ENCODE data around the gene VAV2.

DNA sequence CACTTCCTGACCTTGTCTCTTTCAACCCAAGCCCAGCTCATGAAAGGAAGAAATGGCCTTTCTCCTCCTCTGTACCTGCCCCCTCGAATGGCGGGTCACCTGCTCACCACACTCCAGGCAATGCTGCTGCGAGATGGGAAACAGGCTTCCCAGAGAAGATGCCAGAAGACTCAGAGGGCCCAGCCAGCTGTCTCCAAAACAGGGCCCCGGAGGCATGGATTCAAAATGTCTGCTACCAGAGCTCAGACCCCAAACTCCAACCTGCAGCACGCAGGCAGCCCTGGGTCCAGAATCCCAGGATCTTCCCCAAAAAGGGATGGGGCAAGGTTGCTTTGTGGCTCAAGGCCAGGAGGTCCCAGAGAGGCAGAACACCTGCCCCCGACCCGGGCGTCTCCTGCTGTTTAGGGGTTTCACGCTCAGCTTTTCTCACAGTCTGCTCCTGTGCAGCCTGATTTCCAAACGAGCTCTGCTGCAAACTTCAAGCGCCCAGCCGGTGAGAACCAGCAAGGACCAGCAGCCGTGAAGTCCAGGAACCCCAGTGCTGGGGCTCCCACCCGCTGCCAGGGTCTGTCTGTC is 42.5 kb downstream of the VAV2 start:
- no peak for TF ChIP-seq ESRRG (CRISPR knock-in tag; IDR thresholded peaks at IDR 0.05)
- no peak for TF ChIP-seq CSRNP3 (CRISPR knock-in tag; IDR thresholded peaks at IDR 0.05)
- no peak for TF ChIP-seq PPARA (CRISPR knock-in tag; IDR thresholded peaks at IDR 0.05; ENCODE audit: borderline replicate concordance)
- no peak for TF ChIP-seq TSHZ2 (CRISPR knock-in tag; IDR thresholded peaks at IDR 0.05)
- TF ChIP-seq OSR1 (CRISPR knock-in tag; IDR thresholded peaks at IDR 0.05), result no peak
- no peak for TF ChIP-seq SNAI2 (CRISPR knock-in tag; IDR thresholded peaks at IDR 0.05)
- no peak for TF ChIP-seq ZFP3 (CRISPR knock-in tag; IDR thresholded peaks at IDR 0.05)
- TF ChIP-seq, protein P1, sequence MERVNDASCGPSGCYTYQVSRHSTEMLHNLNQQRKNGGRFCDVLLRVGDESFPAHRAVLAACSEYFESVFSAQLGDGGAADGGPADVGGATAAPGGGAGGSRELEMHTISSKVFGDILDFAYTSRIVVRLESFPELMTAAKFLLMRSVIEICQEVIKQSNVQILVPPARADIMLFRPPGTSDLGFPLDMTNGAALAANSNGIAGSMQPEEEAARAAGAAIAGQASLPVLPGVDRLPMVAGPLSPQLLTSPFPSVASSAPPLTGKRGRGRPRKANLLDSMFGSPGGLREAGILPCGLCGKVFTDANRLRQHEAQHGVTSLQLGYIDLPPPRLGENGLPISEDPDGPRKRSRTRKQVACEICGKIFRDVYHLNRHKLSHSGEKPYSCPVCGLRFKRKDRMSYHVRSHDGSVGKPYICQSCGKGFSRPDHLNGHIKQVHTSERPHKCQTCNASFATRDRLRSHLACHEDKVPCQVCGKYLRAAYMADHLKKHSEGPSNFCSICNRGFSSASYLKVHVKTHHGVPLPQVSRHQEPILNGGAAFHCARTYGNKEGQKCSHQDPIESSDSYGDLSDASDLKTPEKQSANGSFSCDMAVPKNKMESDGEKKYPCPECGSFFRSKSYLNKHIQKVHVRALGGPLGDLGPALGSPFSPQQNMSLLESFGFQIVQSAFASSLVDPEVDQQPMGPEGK (CRISPR knock-in tag; IDR thresholded peaks at IDR 0.05; ENCODE audit: borderline replicate concordance), result no peak
- TF ChIP-seq TCF4 (CRISPR knock-in tag; IDR thresholded peaks at IDR 0.05; ENCODE audit: borderline replicate concordance), result no peak
- TF ChIP-seq, protein P2, sequence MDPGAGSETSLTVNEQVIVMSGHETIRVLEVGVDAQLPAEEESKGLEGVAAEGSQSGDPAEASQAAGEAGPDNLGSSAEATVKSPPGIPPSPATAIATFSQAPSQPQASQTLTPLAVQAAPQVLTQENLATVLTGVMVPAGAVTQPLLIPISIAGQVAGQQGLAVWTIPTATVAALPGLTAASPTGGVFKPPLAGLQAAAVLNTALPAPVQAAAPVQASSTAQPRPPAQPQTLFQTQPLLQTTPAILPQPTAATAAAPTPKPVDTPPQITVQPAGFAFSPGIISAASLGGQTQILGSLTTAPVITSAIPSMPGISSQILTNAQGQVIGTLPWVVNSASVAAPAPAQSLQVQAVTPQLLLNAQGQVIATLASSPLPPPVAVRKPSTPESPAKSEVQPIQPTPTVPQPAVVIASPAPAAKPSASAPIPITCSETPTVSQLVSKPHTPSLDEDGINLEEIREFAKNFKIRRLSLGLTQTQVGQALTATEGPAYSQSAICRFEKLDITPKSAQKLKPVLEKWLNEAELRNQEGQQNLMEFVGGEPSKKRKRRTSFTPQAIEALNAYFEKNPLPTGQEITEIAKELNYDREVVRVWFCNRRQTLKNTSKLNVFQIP (CRISPR knock-in tag; IDR thresholded peaks at IDR 0.05; ENCODE audit: borderline replicate concordance, low read depth), result no peak
- TF ChIP-seq ZFP30 (CRISPR knock-in tag; IDR thresholded peaks at IDR 0.05), result no peak
